Mammary epithelial cell (primary cell): Measurements from ENCODE around the gene PRM1.

ENCODE experiments used
- CTCF ChIP-seq, 2 donors: IDR thresholded peaks in 1 of 2; conservative IDR thresholded peaks in 1 of 2; 2 replicates each; pipeline ENCODE4 v1.5.1; 2011 to 2012; ENCODE audit warnings: inconsistent platforms in 2 of 2, low read length in 2 of 2, mild to moderate bottlenecking in 2 of 2, control low read depth in 1 of 2, low read depth in 1 of 2; ENCODE audit not compliant: insufficient read depth in 1 of 2; ENCODE audit errors: extremely low read depth in 1 of 2
- EZH2 ChIP-seq: IDR thresholded peaks from 2 replicates; pipeline ENCODE4 v1.6.1; 2012; ENCODE audit warnings: low read length, inconsistent platforms, borderline replicate concordance

- TF ChIP-seq CTCF (conservative IDR thresholded peaks at IDR 0.05 in 1 of 2, IDR thresholded peaks at IDR 0.05 in 1 of 2; ENCODE audit: extremely low read depth in 1 of 2, insufficient read depth in 1 of 2, low read depth in 1 of 2, low read length in 2 of 2) = no peak
- TF ChIP-seq EZH2 = no peak
These were observed 48.0 kb downstream of the PRM1 start for GRCh38 chr16:11232852-11233726.
